ENCODE data around the gene PHIP.

The PHIP gene

DNA sequence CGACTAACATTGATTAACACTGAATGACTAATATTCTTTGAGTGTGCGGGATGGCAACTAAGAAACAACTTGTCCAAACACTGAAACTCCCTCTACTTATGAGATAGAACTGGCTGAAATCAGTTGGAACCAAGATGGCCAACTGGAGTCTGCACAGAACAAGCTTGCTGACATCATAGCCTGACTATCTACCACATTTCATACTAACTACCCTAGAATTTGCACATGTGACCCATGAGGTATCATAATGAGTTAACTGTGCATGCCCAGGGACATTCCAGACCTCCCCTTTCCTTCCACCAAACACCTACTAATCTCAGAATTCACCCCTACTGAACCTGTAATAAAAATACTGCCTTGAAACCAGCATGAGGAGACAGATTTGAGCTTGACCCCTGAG lies 43.2 kb downstream of the PHIP start:
- Histone ChIP-seq H3K27ac (ENCODE audit: low read length) (no peak overlapping the region), H3K27me3 (ENCODE audit: low read depth, low read length) (no peaks in the 10 kb centered on the region), H3K9ac (ENCODE audit: low read length) (no peak overlapping the region), H4K20me1 (ENCODE audit: insufficient read depth, low read length) (peaks cover 67% of the 10 kb centered on the region), H2AFZ (ENCODE audit: low read depth, low read length) (no peak overlapping the region), H3K4me3 (ENCODE audit: low read length) (no peak overlapping the region), H3K79me2 (ENCODE audit: low read length) (peaks cover 92% of the 10 kb centered on the region), H3K36me3 (replicated peaks; ENCODE audit: low read depth, low read length) (peaks cover 70% of the 10 kb centered on the region), H3K4me2 (ENCODE audit: low read length) (peak overlapping the region; percentile 4; the same call in 1 of the 2 replicates), H3K4me1 (ENCODE audit: low read length) (peaks cover 29% of the 10 kb centered on the region), H3K9me3 (ENCODE audit: insufficient read depth, low read length) (no peaks in the 10 kb centered on the region)
- TF ChIP-seq EZH2phosphoT487 (IDR thresholded peaks at IDR 0.05; ENCODE audit: low read depth) (no peak), CTCF (IDR thresholded peaks at IDR 0.05; ENCODE audit: low read depth, low read length) (no peak)

DNA sequence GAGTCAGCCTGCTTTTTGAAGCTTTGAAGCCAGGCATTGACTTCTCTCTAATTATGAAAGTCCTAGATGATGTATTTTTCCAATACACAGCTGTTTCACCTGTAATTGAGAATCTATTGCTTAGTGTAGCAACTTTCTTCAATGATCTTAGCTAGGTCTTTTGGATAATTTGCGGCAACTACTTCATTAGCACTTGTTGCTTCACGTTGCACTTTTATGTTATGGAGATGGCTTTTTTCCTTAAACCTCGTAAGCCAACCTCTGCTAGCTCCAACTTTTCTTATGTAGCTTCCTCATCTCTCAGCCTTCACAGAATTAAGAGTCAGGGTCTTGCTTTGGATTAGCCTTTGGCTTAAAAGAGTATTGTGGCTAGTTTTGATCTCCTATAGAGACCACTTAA lies 44.8 kb downstream of the PHIP start:
- Histone ChIP-seq H4K20me1 (ENCODE audit: insufficient read depth, low read length) (peaks cover 61% of the 10 kb centered on the region), H3K4me2 (ENCODE audit: low read length) (no peak overlapping the region), H2AFZ (ENCODE audit: low read depth, low read length) (no peak overlapping the region), H3K27me3 (ENCODE audit: low read depth, low read length) (no peaks in the 10 kb centered on the region), H3K36me3 (replicated peaks; ENCODE audit: low read depth, low read length) (peaks cover 63% of the 10 kb centered on the region), H3K27ac (ENCODE audit: low read length) (no peak overlapping the region), H3K9ac (ENCODE audit: low read length) (no peak overlapping the region), H3K4me1 (ENCODE audit: low read length) (peaks cover 29% of the 10 kb centered on the region), H3K9me3 (ENCODE audit: insufficient read depth, low read length) (no peaks in the 10 kb centered on the region), H3K4me3 (ENCODE audit: low read length) (no peak overlapping the region), H3K79me2 (ENCODE audit: low read length) (peaks cover 84% of the 10 kb centered on the region)
- TF ChIP-seq EZH2phosphoT487 (IDR thresholded peaks at IDR 0.05; ENCODE audit: low read depth) (no peak), CTCF (IDR thresholded peaks at IDR 0.05; ENCODE audit: low read depth, low read length) (no peak)

DNA sequence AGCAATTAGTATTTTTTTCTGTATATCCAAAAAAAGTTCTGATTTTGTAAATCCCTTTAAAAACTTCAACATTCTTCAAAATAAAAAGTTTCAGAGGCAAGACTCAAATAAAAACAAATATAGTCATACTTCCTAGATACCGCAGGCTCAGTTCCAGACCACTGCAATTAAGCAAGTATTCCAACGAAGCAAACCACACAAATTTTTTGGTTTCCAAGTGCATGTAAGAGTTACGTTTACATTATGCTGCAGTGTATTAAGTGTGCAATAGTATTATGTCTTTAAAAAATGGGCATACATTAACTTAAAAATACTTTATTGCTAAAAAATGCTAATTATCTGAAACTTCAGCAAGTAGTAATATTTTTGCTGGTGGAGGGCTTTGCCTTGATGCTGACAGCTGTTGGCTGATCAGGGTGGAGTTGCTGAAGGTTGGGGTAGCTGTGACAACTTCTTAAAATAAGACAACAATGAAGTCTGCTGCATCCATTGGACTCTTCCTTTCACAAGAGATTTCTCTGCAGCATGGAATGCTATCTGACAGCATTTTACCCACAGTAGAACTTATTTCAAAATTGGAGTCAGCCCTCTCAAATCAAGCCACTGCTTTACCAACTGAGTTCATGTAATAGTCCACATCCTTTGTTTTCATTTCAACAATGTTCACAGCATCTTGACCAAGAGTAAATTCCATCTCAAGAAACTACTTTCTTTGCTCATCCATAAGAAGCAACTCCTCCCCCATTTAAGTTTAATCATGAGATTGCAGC lies 46.0 kb downstream of the PHIP start:
- Histone ChIP-seq H3K9me3 (ENCODE audit: insufficient read depth, low read length) (no peaks in the 10 kb centered on the region), H3K27ac (ENCODE audit: low read length) (no peak overlapping the region), H3K4me1 (ENCODE audit: low read length) (peaks cover 17% of the 10 kb centered on the region), H3K79me2 (ENCODE audit: low read length) (peaks cover 82% of the 10 kb centered on the region), H3K36me3 (replicated peaks; ENCODE audit: low read depth, low read length) (peaks cover 53% of the 10 kb centered on the region), H3K9ac (ENCODE audit: low read length) (no peak overlapping the region), H2AFZ (ENCODE audit: low read depth, low read length) (no peak overlapping the region), H3K27me3 (ENCODE audit: low read depth, low read length) (no peaks in the 10 kb centered on the region), H3K4me2 (ENCODE audit: low read length) (no peak overlapping the region), H4K20me1 (ENCODE audit: insufficient read depth, low read length) (peaks cover 50% of the 10 kb centered on the region), H3K4me3 (ENCODE audit: low read length) (no peak overlapping the region)
- TF ChIP-seq CTCF (IDR thresholded peaks at IDR 0.05; ENCODE audit: low read depth, low read length) (no peak), EZH2phosphoT487 (IDR thresholded peaks at IDR 0.05; ENCODE audit: low read depth) (no peak)

DNA sequence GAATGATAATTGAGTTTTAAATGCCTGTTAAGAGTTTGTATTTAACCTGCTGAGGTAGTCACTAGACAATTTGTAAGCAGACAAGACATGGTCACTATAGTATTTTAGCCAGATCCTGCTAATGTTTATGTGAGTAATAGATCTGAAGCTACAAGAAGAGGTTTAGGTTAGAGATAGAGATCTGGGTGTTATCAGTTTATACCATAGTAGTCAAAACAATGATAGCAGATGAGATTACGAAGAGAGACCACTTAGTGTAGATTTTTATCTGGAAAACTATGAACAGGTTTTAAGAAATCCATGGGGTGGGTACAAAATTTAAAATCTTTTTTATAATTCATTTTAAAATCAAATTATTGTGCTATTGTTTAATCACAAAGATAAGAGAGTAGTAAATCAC lies 47.5 kb downstream of the PHIP start:
- peaks cover 78% of the 10 kb centered on the region for H3K79me2 ChIP-seq (ENCODE audit: low read length)
- H3K27me3 ChIP-seq (ENCODE audit: low read depth, low read length) = no peaks in the 10 kb centered on the region
- no peak overlapping the region for H3K27ac ChIP-seq (ENCODE audit: low read length)
- no peaks in the 10 kb centered on the region for H3K9me3 ChIP-seq (ENCODE audit: insufficient read depth, low read length)
- H3K4me1 ChIP-seq (ENCODE audit: low read length) = peaks cover 10% of the 10 kb centered on the region
- no peak overlapping the region for H2AFZ ChIP-seq (ENCODE audit: low read depth, low read length)
- no peak overlapping the region for H3K4me3 ChIP-seq (ENCODE audit: low read length)
- peaks cover 49% of the 10 kb centered on the region for H3K36me3 ChIP-seq (replicated peaks; ENCODE audit: low read depth, low read length)
- peaks cover 42% of the 10 kb centered on the region for H4K20me1 ChIP-seq (ENCODE audit: insufficient read depth, low read length)
- TF ChIP-seq EZH2phosphoT487 (IDR thresholded peaks at IDR 0.05; ENCODE audit: low read depth) (no peak), CTCF (IDR thresholded peaks at IDR 0.05; ENCODE audit: low read depth, low read length) (no peak)
- H3K4me2 ChIP-seq (ENCODE audit: low read length) = no peak overlapping the region
- no peak overlapping the region for H3K9ac ChIP-seq (ENCODE audit: low read length)

All from OCI-LY3 (cell line).